SK-MEL-5 (cell line): Measurements from ENCODE around the gene ABLIM3. TPM values are rescaled to one million over a fixed set of nuclear protein-coding genes. Genes with fewer than 3 reads are reported as not detected.
"Not testable (repeated sequence)": the region's sequence is repeated elsewhere in the genome, so short reads cannot be mapped to it uniquely, and the experiment has no call there.

Experiments used
- DNase-seq: peaks from one replicate; pipeline ENCODE4 v3.0.0-alpha.2; 2016; ENCODE audit warnings: low read depth, low spot score
- in situ Hi-C: cut with HindIII; loops from 2 replicates; pipeline ENCODE4 v1.10.0; 2016; ENCODE audit warnings: low sequenced_read_pairs, high pct_unique_total_duplicates, low pct_unique_long_range_greater_than_20kb
- total RNA-seq: library from RNA; depleted of rRNA; stranded (reverse); fragments of >200 nt; shearing (Covaris generic); gene quantifications from 2 replicates; pipeline ENCODE4 v1.2.3, GENCODE V29; 2014

The ABLIM3 gene
- total RNA-seq, 1 experiment from 2014 or later, result 0.58 TPM

GRCh38 chr5:149172709-149173505 lies 31.6 kb downstream of the ABLIM3 start:
- no peak for DNase-seq
- in situ Hi-C loops, result no loop called here

- in situ Hi-C loops, result no loop called here
- DNase-seq, result peak; percentile 5
Observed at GRCh38 chr5:149174847-149175234, 33.5 kb downstream of the ABLIM3 start.

GRCh38 chr5:149175346-149176105 lies 34.2 kb downstream of the ABLIM3 start:
- no peak for DNase-seq
- in situ Hi-C loops, result no loop called here

DNA sequence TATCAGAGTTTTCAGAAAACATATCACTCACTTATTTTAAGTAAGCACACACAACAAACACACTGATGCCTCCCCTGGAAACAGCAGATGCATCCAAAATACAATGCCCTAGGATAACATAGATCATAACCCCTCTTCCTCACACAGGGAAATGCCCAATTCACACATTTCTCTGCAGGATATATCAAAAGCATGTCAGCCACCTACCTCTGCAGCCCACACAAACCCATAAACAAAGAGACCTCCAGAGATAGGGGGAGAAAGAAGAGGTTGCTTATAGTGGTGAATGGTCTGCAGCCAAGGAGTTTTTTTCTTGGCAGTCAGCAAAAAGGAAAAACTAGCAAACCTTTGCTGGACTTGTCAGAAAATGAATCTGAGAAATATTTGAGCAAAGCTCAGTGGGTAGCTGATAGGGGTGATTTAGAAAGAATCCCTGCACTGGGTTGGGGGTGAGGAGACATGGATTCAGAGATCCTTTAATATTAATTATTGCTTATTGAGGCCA lies 36.1 kb downstream of the ABLIM3 start:
- no peak for DNase-seq
- in situ Hi-C loops, result no loop called here

DNA sequence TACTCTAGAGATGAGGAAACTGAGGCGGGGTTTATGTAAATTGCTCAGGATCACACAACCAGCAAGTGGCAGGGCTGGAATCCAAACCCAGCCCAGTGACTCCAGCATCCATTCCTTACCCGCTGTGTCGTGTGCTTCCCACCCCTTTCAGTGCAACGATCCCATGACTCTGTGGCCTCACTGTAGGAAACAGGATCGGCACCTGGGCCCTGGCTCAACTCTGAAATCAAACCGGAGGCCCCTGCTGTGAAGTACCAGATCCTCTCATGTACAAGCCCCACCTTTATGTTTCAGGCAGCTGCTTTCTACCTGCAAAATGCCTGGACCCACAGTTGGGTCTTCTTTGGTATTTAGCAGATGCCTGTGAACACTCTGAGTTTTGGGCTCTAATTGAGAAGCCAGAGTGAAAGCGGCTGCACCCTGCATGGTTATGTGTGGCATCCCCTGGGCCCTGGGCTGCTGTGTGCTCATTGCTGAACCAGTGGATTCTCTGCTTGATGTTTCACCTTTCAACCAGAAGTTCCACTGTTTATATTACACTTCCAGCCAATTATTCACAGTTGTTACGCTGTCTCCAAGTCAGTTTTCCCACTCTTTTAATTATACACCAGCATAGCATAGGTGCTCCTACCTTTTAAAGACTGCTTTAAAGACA lies 36.7 kb downstream of the ABLIM3 start:
- in situ Hi-C loops, result no loop called here
- no peak for DNase-seq

- DNase-seq, result no peak
- in situ Hi-C loops, result no loop called here
Observed at GRCh38 chr5:149181732-149182131, 40.4 kb downstream of the ABLIM3 start.

- in situ Hi-C loops, result no loop called here
- DNase-seq, result no peak
Observed at GRCh38 chr5:149182241-149182640, 40.9 kb downstream of the ABLIM3 start.

- no peak for DNase-seq
- in situ Hi-C loops, result no loop called here
Observed at GRCh38 chr5:149185067-149185466, 43.8 kb downstream of the ABLIM3 start.

GRCh38 chr5:149186506-149186905 lies 45.2 kb downstream of the ABLIM3 start:
- DNase-seq, result no peak
- in situ Hi-C loops, result no loop called here

DNA sequence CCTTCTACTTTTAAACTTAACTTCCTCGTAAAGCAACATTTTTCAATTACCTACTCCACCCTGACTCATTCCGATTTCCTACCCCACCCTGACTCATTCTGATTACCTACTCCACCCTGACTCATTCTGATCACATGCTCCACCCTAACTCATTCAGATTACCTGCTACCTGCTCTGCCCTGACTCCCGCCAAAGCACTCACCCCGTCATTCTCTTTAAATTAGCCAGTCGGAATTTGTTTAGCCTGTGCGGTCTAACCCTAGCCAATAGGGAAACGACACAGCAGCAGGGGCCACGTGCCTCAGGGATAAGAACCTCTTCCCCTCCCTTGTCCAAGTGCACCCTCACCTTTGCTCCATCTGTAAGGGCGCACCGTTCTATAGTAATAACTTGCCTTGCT lies 46.3 kb downstream of the ABLIM3 start:
- DNase-seq, in situ Hi-C loops: not testable (repeated sequence)

DNA sequence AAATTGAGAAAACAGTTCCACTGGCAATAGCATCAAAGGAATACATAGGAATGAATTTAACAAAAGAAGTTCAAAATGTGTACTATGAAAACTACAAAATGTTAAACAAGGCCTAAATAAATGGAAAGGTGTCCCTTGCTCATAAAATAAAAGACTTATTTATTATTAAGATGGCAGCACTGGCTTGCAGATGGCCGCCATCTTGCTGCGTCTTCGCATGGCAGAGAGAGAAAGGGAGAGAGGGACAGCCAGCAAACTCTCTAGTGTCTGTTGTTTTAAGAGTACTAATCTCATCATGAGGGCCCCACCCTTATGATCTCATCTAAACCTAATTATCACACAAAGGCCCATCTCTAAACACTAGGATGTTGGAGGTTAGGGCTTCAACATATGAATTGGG lies 47.1 kb downstream of the ABLIM3 start:
- no peak for DNase-seq
- in situ Hi-C loops, result no loop called here

DNA sequence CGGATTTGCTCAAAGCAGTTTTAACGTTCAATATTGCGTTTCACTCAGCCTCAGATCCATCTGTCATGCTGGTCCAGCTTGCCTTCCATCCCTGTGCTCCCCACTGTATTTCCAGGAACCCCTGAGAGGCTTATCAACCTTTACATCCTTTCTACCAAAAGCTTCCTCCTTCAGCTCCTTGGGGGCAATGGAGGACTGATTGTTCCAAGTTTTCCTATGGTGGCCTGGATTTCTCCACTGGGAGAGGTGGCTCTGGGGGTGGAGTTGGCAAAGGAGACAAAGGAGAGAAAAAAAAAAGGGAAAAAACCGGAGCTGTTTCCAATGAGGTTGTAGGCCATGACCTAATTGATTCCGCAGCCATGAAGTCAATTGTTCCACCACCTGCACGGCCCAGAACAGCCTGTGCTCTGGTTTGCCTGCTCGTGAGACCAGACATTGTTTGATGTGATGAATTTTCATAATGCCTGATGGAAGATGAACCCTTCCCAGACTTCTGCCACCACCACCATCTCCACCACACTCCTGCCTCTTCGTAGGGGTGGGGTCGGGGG lies 54.1 kb downstream of the ABLIM3 start:
- in situ Hi-C loops, result no loop called here
- DNase-seq, result no peak

- no peak for DNase-seq
- in situ Hi-C loops, result no loop called here
Observed at GRCh38 chr5:149195962-149196361, 54.7 kb downstream of the ABLIM3 start.

- in situ Hi-C loops, result no loop called here
- DNase-seq, result no peak
Observed at GRCh38 chr5:149198148-149198547, 56.9 kb downstream of the ABLIM3 start.

DNA sequence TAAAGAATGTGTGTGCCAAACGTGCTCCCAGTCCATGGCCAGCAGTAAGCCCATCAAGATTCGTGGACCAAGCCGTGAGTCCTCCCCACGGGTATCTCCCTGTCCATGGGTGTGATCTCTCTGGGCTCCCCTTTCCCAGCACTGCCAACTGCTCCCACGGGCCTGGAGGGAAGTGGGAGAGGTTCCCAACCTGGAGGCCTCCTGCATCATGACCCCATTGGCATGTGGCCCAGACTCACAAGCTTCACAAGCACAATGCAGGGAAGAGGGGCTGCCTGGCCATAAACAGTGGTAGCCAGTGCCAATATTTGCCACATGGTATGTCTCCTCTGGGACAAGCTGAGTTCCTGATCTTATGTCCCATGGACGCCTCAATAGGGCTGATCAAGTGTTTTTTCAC lies 59.1 kb downstream of the ABLIM3 start:
- DNase-seq, result no peak
- in situ Hi-C loops, result no loop called here

DNA sequence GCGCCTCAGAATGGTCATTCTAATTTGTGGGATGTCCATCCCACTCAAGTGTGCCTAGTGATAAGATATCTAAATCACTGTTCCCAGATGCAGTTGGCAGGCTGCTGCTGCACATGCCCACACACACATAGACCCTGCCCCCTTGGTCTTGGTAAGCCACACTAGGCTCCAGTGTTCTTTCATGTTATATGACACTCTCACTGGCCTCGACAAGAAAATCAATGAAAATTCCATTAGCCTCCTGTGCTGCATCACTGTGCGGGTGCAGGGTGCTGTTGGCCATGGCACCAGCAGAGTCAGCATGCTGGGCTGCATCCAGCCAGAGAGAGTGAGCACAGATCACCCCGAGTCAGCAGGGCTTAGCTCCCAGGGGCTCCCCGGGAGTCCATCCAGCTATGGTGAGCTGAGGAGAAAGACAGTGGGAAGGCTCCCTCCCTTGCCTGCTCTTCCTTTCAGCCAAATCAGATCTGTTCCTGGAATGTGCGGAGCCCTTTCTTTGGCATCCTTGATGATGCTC lies 59.9 kb downstream of the ABLIM3 start:
- in situ Hi-C loops, result no loop called here
- no peak for DNase-seq

- no peak for DNase-seq
- in situ Hi-C loops, result no loop called here
Observed at GRCh38 chr5:149202910-149203451, 61.7 kb downstream of the ABLIM3 start.
